HCT116 (cell line): ENCODE measurements around the gene KIRREL3. TPM values are rescaled to one million over a fixed set of nuclear protein-coding genes. Genes with fewer than 3 reads are reported as not detected.

ENCODE experiments used
- ATAC-seq: fragments of 200-7000 bp; cut with Tn5 transposase; 2 replicates; pipeline ENCODE4 v1.9.1; 2020; ENCODE audit warnings: mild to moderate bottlenecking, moderate library complexity
- BruUV-seq: library from RNA; stranded (reverse); fragments of 400-500 nt; replicated peaks from 2 replicates; lab custom pipeline; 2021; lab: Mats Ljungman, UMichigan
- CTCF ChIA-PET: fragments of 300-600 bp; sonication (Branson Sonifier 250); formaldehyde crosslinking; loops from one replicate; lab custom pipeline; 2021; ENCODE audit warnings: antibody characterized with exemption; lab: Charles Lee
- POLR2A ChIA-PET: fragments of 300-600, 350-600 bp; sonication (Branson Sonifier 250); formaldehyde crosslinking; loops from one replicate; lab custom pipeline; 2021; ENCODE audit warnings: antibody characterized with exemption; lab: Charles Lee
- RAD21 ChIA-PET, 2 experiments: fragments of 300-600 bp; sonication (Branson Sonifier 250); formaldehyde crosslinking; loops; one replicate each; lab custom pipeline; 2023; ENCODE audit warnings: low total read pairs in 2 of 2; ENCODE audit not compliant: uncharacterized antibody in 2 of 2, unreplicated experiment in 2 of 2, low non-redundant PET in 1 of 2; lab: Charles Lee
- DNase-seq: peaks from one replicate; pipeline ENCODE4 v3.0.0-alpha.2; 2010; ENCODE audit warnings: low read depth, low spot score
- H2AFZ ChIP-seq: fragments of 200-600 bp; shearing (Covaris generic), sonication (generic); 2 replicates; pipeline ENCODE4 v1.6.1; 2017; ENCODE audit warnings: low read depth, mixed run types, mixed read lengths, antibody characterized with exemption, low read length; ENCODE audit not compliant: poor library complexity, severe bottlenecking
- H3K27ac ChIP-seq: 2 replicates; pipeline ENCODE4 v1.5.1; 2012; ENCODE audit warnings: low read depth, low read length
- H3K27me3 ChIP-seq: fragments of 200-600 bp; sonication (generic); 2 replicates; pipeline ENCODE4 v1.6.1; 2016; ENCODE audit warnings: mixed run types, low read length, mixed read lengths; ENCODE audit not compliant: insufficient read depth
- H3K36me3 ChIP-seq, 2 experiments: fragments of 200-500 bp in 1 of 2; fragments of 200-600 bp in 1 of 2; sonication (Bioruptor generic) in 1 of 2; sonication (generic) in 1 of 2; 2 replicates each; pipeline versions ENCODE4 v1.5.1 to v1.6.1; 2014 to 2016; ENCODE audit warnings: low read length in 2 of 2, inconsistent platforms in 1 of 2, mixed read lengths in 1 of 2, mixed run types in 1 of 2; ENCODE audit not compliant: insufficient read depth in 2 of 2, control insufficient read depth in 1 of 2
- H3K4me1 ChIP-seq, 2 experiments: fragments of 200-600 bp in 1 of 2; sonication (generic) in 1 of 2; 2 replicates each; pipeline versions ENCODE4 v1.5.1 to v1.6.1; 2012 to 2017; ENCODE audit warnings: low read length in 2 of 2, inconsistent platforms in 1 of 2, mild to moderate bottlenecking in 1 of 2, mixed read lengths in 1 of 2, mixed run types in 1 of 2, moderate library complexity in 1 of 2; ENCODE audit not compliant: insufficient read depth in 2 of 2, control insufficient read depth in 1 of 2
- H3K4me2 ChIP-seq: fragments of 200-600 bp; sonication (generic); 2 replicates; pipeline ENCODE4 v1.6.1; 2017; ENCODE audit warnings: mixed run types, low read length, mixed read lengths
- H3K4me3 ChIP-seq, 2 experiments: fragments of 200-600 bp in 1 of 2; sonication (generic) in 1 of 2; replicated peaks in 1 of 2; 2 replicates each; pipeline ENCODE4 v1.5.1; 2011 to 2016; ENCODE audit warnings: low read length in 2 of 2, control low read depth in 1 of 2, low read depth in 1 of 2, mild to moderate bottlenecking in 1 of 2, mixed read lengths in 1 of 2, mixed run types in 1 of 2
- H3K79me2 ChIP-seq: fragments of 200-600 bp; sonication (generic); 2 replicates; pipeline ENCODE4 v1.6.1; 2017; ENCODE audit warnings: mild to moderate bottlenecking, mixed run types, low read length, moderate library complexity, mixed read lengths; ENCODE audit not compliant: insufficient read depth
- H3K9ac ChIP-seq: fragments of 200-600 bp; sonication (generic); 2 replicates; pipeline ENCODE4 v1.6.1; 2016; ENCODE audit warnings: low read length, mixed read lengths
- H3K9me2 ChIP-seq: fragments of 200-600 bp; sonication (generic), shearing (Covaris generic); 2 replicates; pipeline ENCODE4 v1.6.1; 2017; ENCODE audit warnings: mixed run types, mild to moderate bottlenecking, moderate library complexity; ENCODE audit not compliant: insufficient read depth
- H3K9me3 ChIP-seq, 2 experiments: fragments of 200-500 bp in 1 of 2; fragments of 200-600 bp in 1 of 2; sonication (Bioruptor generic) in 1 of 2; sonication (generic) in 1 of 2; 2 replicates each; pipeline ENCODE4 v1.6.1; 2014 to 2017; ENCODE audit warnings: low read length in 2 of 2, mixed read lengths in 2 of 2, inconsistent platforms in 1 of 2, low read depth in 1 of 2, mild to moderate bottlenecking in 1 of 2, mixed run types in 1 of 2, moderate library complexity in 1 of 2; ENCODE audit not compliant: control insufficient read depth in 1 of 2, insufficient read depth in 1 of 2
- H4K20me1 ChIP-seq: fragments of 200-600 bp; sonication (generic), shearing (Covaris generic); 2 replicates; pipeline ENCODE4 v1.6.1; 2017; ENCODE audit warnings: mixed run types, mild to moderate bottlenecking, moderate library complexity; ENCODE audit not compliant: insufficient read depth
- CBX3 ChIP-seq: IDR thresholded peaks from 2 replicates; pipeline ENCODE4 v1.6.1; 2012; ENCODE audit warnings: low read depth
- EGR1 ChIP-seq: IDR thresholded peaks from 2 replicates; pipeline ENCODE4 v1.6.1; 2012; ENCODE audit warnings: low read depth
- FOSL1 ChIP-seq: IDR thresholded peaks from 2 replicates; pipeline ENCODE4 v1.6.1; 2012; ENCODE audit warnings: low read depth
- JUND ChIP-seq: IDR thresholded peaks from 2 replicates; pipeline ENCODE4 v1.6.1; 2012
- POLR2A ChIP-seq: IDR thresholded peaks from 2 replicates; pipeline ENCODE4 v1.7.0; 2011; ENCODE audit warnings: borderline replicate concordance; ENCODE audit not compliant: insufficient read depth, insufficient read length; ENCODE audit errors: extremely low read depth
- RAD21 ChIP-seq: IDR thresholded peaks from 2 replicates; pipeline ENCODE4 v1.6.1; 2012; ENCODE audit warnings: low read depth, mild to moderate bottlenecking
- SP1 ChIP-seq: IDR thresholded peaks from 2 replicates; pipeline ENCODE4 v1.6.1; 2012; ENCODE audit warnings: low read depth
- TCF7L2 ChIP-seq: IDR thresholded peaks from 2 replicates; pipeline ENCODE4 v1.7.0; 2011; ENCODE audit warnings: borderline replicate concordance, inconsistent platforms; ENCODE audit not compliant: insufficient read depth, insufficient read length; ENCODE audit errors: extremely low read depth
- YY1 ChIP-seq: IDR thresholded peaks from 2 replicates; pipeline ENCODE4 v1.6.1; 2011; ENCODE audit warnings: low read length, low read depth, moderate library complexity, mild to moderate bottlenecking; ENCODE audit not compliant: insufficient replicate concordance; ENCODE audit errors: extremely low read depth
- ZBTB33 ChIP-seq: IDR thresholded peaks from 2 replicates; pipeline ENCODE4 v1.6.1; 2011; ENCODE audit warnings: mild to moderate bottlenecking, low read length, moderate library complexity; ENCODE audit not compliant: insufficient replicate concordance; ENCODE audit errors: extremely low read depth
- ZFX ChIP-seq: fragments of 450-650 bp; IDR thresholded peaks from 2 replicates; pipeline ENCODE4 v1.6.1; 2017
- intact Hi-C: fragments of 100-400 bp; cut with micrococcal nuclease; formaldehyde crosslinking; loops from 2 replicates; pipeline ENCODE4 v1.10.0; 2022
- total RNA-seq: library from RNA; stranded (reverse); gene quantifications from one replicate; pipeline ENCODE4 v1.2.1, GENCODE V29; 2021; ENCODE audit not compliant: unreplicated experiment
- TF ChIP-seq, protein P1 (sequence below), 3 experiments: fragments of 200-600 bp in 1 of 3; sonication (generic) in 1 of 3; IDR thresholded peaks in 2 of 3; conservative IDR thresholded peaks in 1 of 3; 2 replicates each; pipeline ENCODE4 v1.5.1; 2012 to 2017; ENCODE audit warnings: low read depth in 2 of 3, low read length in 2 of 3, antibody characterized with exemption in 1 of 3, borderline replicate concordance in 1 of 3, control low read depth in 1 of 3, mild to moderate bottlenecking in 1 of 3, mixed read lengths in 1 of 3, mixed run types in 1 of 3, moderate library complexity in 1 of 3; ENCODE audit not compliant: insufficient read depth in 1 of 3

KIRREL3 gene
- total RNA-seq, 1 experiment from 2014 or later = not detected

- POLR2A ChIA-PET = interaction anchor here (1.0 kb wide), 1 partner anchor 37 kb away, joined by 3 read pairs; no protein-coding TSS in a partner anchor
- no TSS peak for BruUV-seq
- no peak overlapping the region for H3K4me3 ChIP-seq
- CTCF ChIA-PET = interaction anchor here (1.8 kb wide), 1 partner anchor 37 kb away, joined by 8 read pairs; no protein-coding TSS in a partner anchor
- ATAC-seq (no peak), DNase-seq (no peak)
- H4K20me1 ChIP-seq = no peaks in the 10 kb centered on the region
- peaks cover 7% of the 10 kb centered on the region; the same call in 1 of the 2 replicates for H3K27me3 ChIP-seq
- no peaks in the 10 kb centered on the region for H3K79me2 ChIP-seq
- H2AFZ ChIP-seq = no peak overlapping the region
- intact Hi-C loops = loop anchor here (5.0 to 10.0 kb wide), 2 partner anchors 163 to 1591 kb away; no protein-coding TSS in a partner anchor
- H3K4me2 ChIP-seq = no peak overlapping the region
- H3K9me3 ChIP-seq = no peaks in the 10 kb centered on the region
- H3K27ac ChIP-seq = no peak overlapping the region
- no peak for TF ChIP-seq RAD21
- TF ChIP-seq, protein P1, sequence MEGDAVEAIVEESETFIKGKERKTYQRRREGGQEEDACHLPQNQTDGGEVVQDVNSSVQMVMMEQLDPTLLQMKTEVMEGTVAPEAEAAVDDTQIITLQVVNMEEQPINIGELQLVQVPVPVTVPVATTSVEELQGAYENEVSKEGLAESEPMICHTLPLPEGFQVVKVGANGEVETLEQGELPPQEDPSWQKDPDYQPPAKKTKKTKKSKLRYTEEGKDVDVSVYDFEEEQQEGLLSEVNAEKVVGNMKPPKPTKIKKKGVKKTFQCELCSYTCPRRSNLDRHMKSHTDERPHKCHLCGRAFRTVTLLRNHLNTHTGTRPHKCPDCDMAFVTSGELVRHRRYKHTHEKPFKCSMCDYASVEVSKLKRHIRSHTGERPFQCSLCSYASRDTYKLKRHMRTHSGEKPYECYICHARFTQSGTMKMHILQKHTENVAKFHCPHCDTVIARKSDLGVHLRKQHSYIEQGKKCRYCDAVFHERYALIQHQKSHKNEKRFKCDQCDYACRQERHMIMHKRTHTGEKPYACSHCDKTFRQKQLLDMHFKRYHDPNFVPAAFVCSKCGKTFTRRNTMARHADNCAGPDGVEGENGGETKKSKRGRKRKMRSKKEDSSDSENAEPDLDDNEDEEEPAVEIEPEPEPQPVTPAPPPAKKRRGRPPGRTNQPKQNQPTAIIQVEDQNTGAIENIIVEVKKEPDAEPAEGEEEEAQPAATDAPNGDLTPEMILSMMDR (IDR thresholded peaks at IDR 0.05 in 2 of 3, conservative IDR thresholded peaks at IDR 0.05 in 1 of 3; ENCODE audit: borderline replicate concordance in 1 of 3, insufficient read depth in 1 of 3, low read depth in 2 of 3, low read length in 2 of 3) = no peak
- no peak for TF ChIP-seq JUND
- TF ChIP-seq YY1 = no peak
- TF ChIP-seq ZFX = no peak
- no peak for TF ChIP-seq FOSL1
- no peak overlapping the region for H3K9ac ChIP-seq
- no peaks in the 10 kb centered on the region for H3K9me2 ChIP-seq
- RAD21 ChIA-PET = interaction anchor here in 1 of 2 experiments (1.6 kb wide), 1 partner anchor 37 kb away, joined by 3 read pairs; no protein-coding TSS in a partner anchor
- H3K36me3 ChIP-seq = no peaks in the 10 kb centered on the region
- H3K4me1 ChIP-seq = peaks cover 0 to 5% of the 10 kb centered on the region in 2 experiments; a peak in 1 of 4 replicates
Measured at GRCh38 chr11:126444072-126444471, 556.5 kb downstream of the KIRREL3 start.

- ChIA-PET CTCF (interaction anchor here (1.8 kb wide), 1 partner anchor 37 kb away, joined by 8 read pairs; no protein-coding TSS in a partner anchor), POLR2A (no interaction called here)
- H3K4me1 ChIP-seq = peaks cover 0 to 5% of the 10 kb centered on the region in 2 experiments; a peak in 1 of 4 replicates
- TF ChIP-seq TCF7L2 (no peak), SP1 (no peak), POLR2A (no peak), CBX3 (no peak), EGR1 (no peak), ZBTB33 (no peak)
- TF ChIP-seq, protein P1 (IDR thresholded peaks at IDR 0.05 in 2 of 3, conservative IDR thresholded peaks at IDR 0.05 in 1 of 3; ENCODE audit: borderline replicate concordance in 1 of 3, insufficient read depth in 1 of 3, low read depth in 2 of 3, low read length in 2 of 3) = no peak
Measured at GRCh38 chr11:126443120-126443519, 557.5 kb downstream of the KIRREL3 start.

More at GRCh38 chr11:126443120-126443519, 557.5 kb downstream of the KIRREL3 start:
- H3K79me2 ChIP-seq = no peaks in the 10 kb centered on the region
- H3K4me2 ChIP-seq = no peak overlapping the region
- BruUV-seq = no TSS peak
- intact Hi-C loops = loop anchor here (5.0 to 10.0 kb wide), 2 partner anchors 164 to 1592 kb away; no protein-coding TSS in a partner anchor
- H2AFZ ChIP-seq = no peak overlapping the region
- peaks cover 7% of the 10 kb centered on the region; the same call in 1 of the 2 replicates for H3K27me3 ChIP-seq
- DNase-seq (no peak), ATAC-seq (no peak)
- H3K36me3 ChIP-seq = no peaks in the 10 kb centered on the region
- H4K20me1 ChIP-seq = no peaks in the 10 kb centered on the region
- H3K27ac ChIP-seq = no peak overlapping the region
- H3K4me3 ChIP-seq = no peak overlapping the region
- no peaks in the 10 kb centered on the region for H3K9me3 ChIP-seq
- no peak overlapping the region for H3K9ac ChIP-seq
- no peaks in the 10 kb centered on the region for H3K9me2 ChIP-seq
- RAD21 ChIA-PET = interaction anchor here in 1 of 2 experiments (1.6 kb wide), 1 partner anchor 38 kb away, joined by 3 read pairs; no protein-coding TSS in a partner anchor
